Measurements from ENCODE around the gene TRAPPC2L.
"Not testable (repeated sequence)": the region's sequence is repeated elsewhere in the genome, so short reads cannot be mapped to it uniquely, and the experiment has no call there.

The TRAPPC2L gene

GRCh38 chr16:88818575-88818874 lies 38.4 kb upstream of the TRAPPC2L start:
- no peak for DNase-seq (ENCODE audit: extremely low read depth in 1 of 2, low read depth in 1 of 2)

GRCh38 chr16:88819126-88819525 lies 37.8 kb upstream of the TRAPPC2L start:
- no peak for DNase-seq (ENCODE audit: extremely low read depth in 1 of 2, low read depth in 1 of 2)

- no peak for DNase-seq (ENCODE audit: extremely low read depth in 1 of 2, low read depth in 1 of 2)
Observed at GRCh38 chr16:88820385-88821025, 36.4 kb upstream of the TRAPPC2L start.

GRCh38 chr16:88821168-88821850 lies 35.6 kb upstream of the TRAPPC2L start:
- no peak for DNase-seq (ENCODE audit: extremely low read depth in 1 of 2, low read depth in 1 of 2)

GRCh38 chr16:88822281-88823040 lies 34.5 kb upstream of the TRAPPC2L start:
- DNase-seq (ENCODE audit: extremely low read depth in 1 of 2, low read depth in 1 of 2), result no peak

- DNase-seq (ENCODE audit: extremely low read depth in 1 of 2, low read depth in 1 of 2), result not testable (repeated sequence)
Observed at GRCh38 chr16:88823646-88824045, 33.3 kb upstream of the TRAPPC2L start.

GRCh38 chr16:88824256-88825077 lies 32.5 kb upstream of the TRAPPC2L start:
- no peak for DNase-seq (ENCODE audit: extremely low read depth in 1 of 2, low read depth in 1 of 2)

- no peak for DNase-seq (ENCODE audit: extremely low read depth in 1 of 2, low read depth in 1 of 2)
Observed at GRCh38 chr16:88825146-88825545, 31.8 kb upstream of the TRAPPC2L start.

- DNase-seq (ENCODE audit: extremely low read depth in 1 of 2, low read depth in 1 of 2), result no peak
Observed at GRCh38 chr16:88826070-88826840, 30.7 kb upstream of the TRAPPC2L start.

- DNase-seq (ENCODE audit: extremely low read depth in 1 of 2, low read depth in 1 of 2), result no peak
Observed at GRCh38 chr16:88827727-88828126, 29.2 kb upstream of the TRAPPC2L start.

- no peak for DNase-seq (ENCODE audit: extremely low read depth in 1 of 2, low read depth in 1 of 2)
Observed at GRCh38 chr16:88828711-88829110, 28.2 kb upstream of the TRAPPC2L start.

- no peak for DNase-seq (ENCODE audit: extremely low read depth in 1 of 2, low read depth in 1 of 2)
Observed at GRCh38 chr16:88830258-88830657, 26.7 kb upstream of the TRAPPC2L start.

GRCh38 chr16:88830783-88831182 lies 26.1 kb upstream of the TRAPPC2L start:
- DNase-seq (ENCODE audit: extremely low read depth in 1 of 2, low read depth in 1 of 2), result no peak

- no peak for DNase-seq (ENCODE audit: extremely low read depth in 1 of 2, low read depth in 1 of 2)
Observed at GRCh38 chr16:88831838-88832237, 25.1 kb upstream of the TRAPPC2L start.

GRCh38 chr16:88833086-88833485 lies 23.8 kb upstream of the TRAPPC2L start:
- no peak for DNase-seq (ENCODE audit: extremely low read depth in 1 of 2, low read depth in 1 of 2)

- no peak for DNase-seq (ENCODE audit: extremely low read depth in 1 of 2, low read depth in 1 of 2)
Observed at GRCh38 chr16:88834670-88835069, 22.3 kb upstream of the TRAPPC2L start.

- no peak for DNase-seq (ENCODE audit: extremely low read depth in 1 of 2, low read depth in 1 of 2)
Observed at GRCh38 chr16:88835383-88835782, 21.5 kb upstream of the TRAPPC2L start.

GRCh38 chr16:88835818-88836217 lies 21.1 kb upstream of the TRAPPC2L start:
- DNase-seq (ENCODE audit: extremely low read depth in 1 of 2, low read depth in 1 of 2), result no peak

GRCh38 chr16:88836791-88837190 lies 20.1 kb upstream of the TRAPPC2L start:
- DNase-seq (ENCODE audit: extremely low read depth in 1 of 2, low read depth in 1 of 2), result no peak

GRCh38 chr16:88837806-88838205 lies 19.1 kb upstream of the TRAPPC2L start:
- DNase-seq (ENCODE audit: extremely low read depth in 1 of 2, low read depth in 1 of 2), result no peak

- DNase-seq (ENCODE audit: extremely low read depth in 1 of 2, low read depth in 1 of 2), result no peak
Observed at GRCh38 chr16:88838566-88838965, 18.4 kb upstream of the TRAPPC2L start.

Measured in stimulated activated CD8-positive, alpha-beta memory T cell treated with anti-CD3 and anti-CD28 coated beads, Interleukin-7, amount 100 ng/mL, for 48 hours (primary cell).